ENCODE measurements around the gene ATP2B2. TPM values are rescaled to one million over a fixed set of nuclear protein-coding genes. Genes with fewer than 3 reads are reported as not detected.
A peak's percentile ranks its signal among the peaks of the same experiment; 100 is the strongest.

ATP2B2 gene
- total and polyA plus RNA-seq, 2 donors from 2014 or later = 0.19 to 0.22 TPM

DNA sequence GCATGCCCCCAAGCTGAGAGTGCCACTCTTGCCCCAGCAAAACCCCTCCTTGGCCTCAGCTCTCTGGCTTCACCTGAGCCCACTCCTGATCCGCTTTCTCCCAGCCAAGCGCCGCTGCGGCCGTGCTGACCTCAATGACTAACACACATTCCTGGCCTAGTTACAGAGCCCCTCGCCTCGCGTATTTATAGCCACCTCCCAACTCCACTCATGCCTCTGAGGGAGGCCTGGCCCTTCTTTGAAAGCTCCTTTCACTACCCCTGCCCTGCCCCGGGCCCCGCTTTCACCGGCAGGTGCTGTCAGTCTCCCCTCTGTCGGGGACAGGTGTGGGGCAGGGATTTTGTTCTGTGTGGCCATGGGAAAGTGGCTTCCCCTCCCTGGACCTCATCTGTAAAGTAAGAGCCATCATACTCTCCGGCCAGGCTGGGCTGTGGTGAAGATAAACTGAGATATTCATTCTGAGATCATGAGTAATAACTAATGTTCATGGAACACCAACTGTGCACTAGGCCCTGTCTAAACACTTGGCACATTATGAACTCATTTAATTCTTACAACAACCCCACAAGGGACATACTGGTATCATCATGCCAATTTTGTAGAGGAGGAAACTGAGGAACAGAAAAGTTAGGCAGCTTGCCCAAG, 13.2 kb upstream of the ATP2B2 start:
- Histone ChIP-seq H3K9ac (ENCODE audit: low read length in 3 of 3) (no peak overlapping the region), H3K4me1 (ENCODE audit: control insufficient read depth in 2 of 3, insufficient read depth in 2 of 3, low read depth in 1 of 3, low read length in 3 of 3) (no peaks in the 10 kb centered on the region), H3K9me3 (ENCODE audit: control insufficient read depth in 2 of 3, insufficient read depth in 1 of 3, low read length in 3 of 3) (no peaks in the 10 kb centered on the region), H3K36me3 (ENCODE audit: control insufficient read depth in 2 of 3, insufficient read depth in 3 of 3, low read length in 3 of 3) (no peaks in the 10 kb centered on the region), H3K4me3 (ENCODE audit: low read length in 3 of 3) (no peak overlapping the region), H3K27ac (ENCODE audit: low read depth in 2 of 2, low read length in 2 of 2) (no peak overlapping the region), H3K27me3 (ENCODE audit: control insufficient read depth, insufficient read depth, low read length) (no peaks in the 10 kb centered on the region)
- intact Hi-C loops (cut with DNase I) = no loop called here
- no peak for FAIRE-seq
- TF ChIP-seq, protein P1, sequence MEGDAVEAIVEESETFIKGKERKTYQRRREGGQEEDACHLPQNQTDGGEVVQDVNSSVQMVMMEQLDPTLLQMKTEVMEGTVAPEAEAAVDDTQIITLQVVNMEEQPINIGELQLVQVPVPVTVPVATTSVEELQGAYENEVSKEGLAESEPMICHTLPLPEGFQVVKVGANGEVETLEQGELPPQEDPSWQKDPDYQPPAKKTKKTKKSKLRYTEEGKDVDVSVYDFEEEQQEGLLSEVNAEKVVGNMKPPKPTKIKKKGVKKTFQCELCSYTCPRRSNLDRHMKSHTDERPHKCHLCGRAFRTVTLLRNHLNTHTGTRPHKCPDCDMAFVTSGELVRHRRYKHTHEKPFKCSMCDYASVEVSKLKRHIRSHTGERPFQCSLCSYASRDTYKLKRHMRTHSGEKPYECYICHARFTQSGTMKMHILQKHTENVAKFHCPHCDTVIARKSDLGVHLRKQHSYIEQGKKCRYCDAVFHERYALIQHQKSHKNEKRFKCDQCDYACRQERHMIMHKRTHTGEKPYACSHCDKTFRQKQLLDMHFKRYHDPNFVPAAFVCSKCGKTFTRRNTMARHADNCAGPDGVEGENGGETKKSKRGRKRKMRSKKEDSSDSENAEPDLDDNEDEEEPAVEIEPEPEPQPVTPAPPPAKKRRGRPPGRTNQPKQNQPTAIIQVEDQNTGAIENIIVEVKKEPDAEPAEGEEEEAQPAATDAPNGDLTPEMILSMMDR (IDR thresholded peaks at IDR 0.05; ENCODE audit: borderline replicate concordance, extremely low read depth, insufficient read depth) = no peak
- DNase-seq = peak in 2 of 5 donors; percentile 15 to 58

DNA sequence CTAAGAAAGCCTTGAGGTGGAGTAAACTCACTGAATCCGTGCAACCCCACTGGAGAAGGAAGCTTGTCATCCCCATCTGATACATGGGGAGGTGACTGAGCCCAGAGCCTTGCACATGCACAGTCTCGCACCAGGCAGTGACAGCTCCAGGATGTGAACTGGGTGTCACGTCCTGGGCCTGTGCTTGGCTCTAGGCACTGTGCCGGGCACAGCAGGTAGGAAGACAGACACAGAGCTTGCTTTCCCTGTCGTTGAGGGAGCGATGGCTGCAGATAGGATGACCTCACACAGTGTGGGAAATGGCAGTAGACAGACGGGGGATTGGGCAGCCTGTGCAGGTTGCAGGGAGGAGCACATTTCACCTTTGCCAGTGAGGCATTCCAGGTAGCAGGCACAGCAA, 12.2 kb upstream of the ATP2B2 start:
- H3K9ac ChIP-seq (ENCODE audit: low read length in 3 of 3) = no peak overlapping the region
- intact Hi-C loops (cut with DNase I) = no loop called here
- TF ChIP-seq, protein P1 (IDR thresholded peaks at IDR 0.05; ENCODE audit: borderline replicate concordance, extremely low read depth, insufficient read depth) = no peak
- FAIRE-seq (no peak), DNase-seq (peak in 2 of 5 donors; percentile 10 to 15)
- no peaks in the 10 kb centered on the region for H3K4me1 ChIP-seq (ENCODE audit: control insufficient read depth in 2 of 3, insufficient read depth in 2 of 3, low read depth in 1 of 3, low read length in 3 of 3)
- no peak overlapping the region for H3K4me3 ChIP-seq (ENCODE audit: low read length in 3 of 3)
- no peaks in the 10 kb centered on the region for H3K27me3 ChIP-seq (ENCODE audit: control insufficient read depth, insufficient read depth, low read length)
- no peaks in the 10 kb centered on the region for H3K9me3 ChIP-seq (ENCODE audit: control insufficient read depth in 2 of 3, insufficient read depth in 1 of 3, low read length in 3 of 3)
- no peaks in the 10 kb centered on the region for H3K36me3 ChIP-seq (ENCODE audit: control insufficient read depth in 2 of 3, insufficient read depth in 3 of 3, low read length in 3 of 3)
- no peak overlapping the region for H3K27ac ChIP-seq (ENCODE audit: low read depth in 2 of 2, low read length in 2 of 2)

GRCh38 chr3:10516544-10517452, 11.4 kb upstream of the ATP2B2 start:
- DNase-seq (peak in 2 of 5 donors; percentile 22 to 57), FAIRE-seq (no peak)
- no peak overlapping the region for H3K4me3 ChIP-seq (ENCODE audit: low read length in 3 of 3)
- TF ChIP-seq, protein P1 (IDR thresholded peaks at IDR 0.05; ENCODE audit: borderline replicate concordance, extremely low read depth, insufficient read depth) = no peak
- intact Hi-C loops (cut with DNase I) = no loop called here
- no peak overlapping the region for H3K9ac ChIP-seq (ENCODE audit: low read length in 3 of 3)
- H3K4me1 ChIP-seq (ENCODE audit: control insufficient read depth in 2 of 3, insufficient read depth in 2 of 3, low read depth in 1 of 3, low read length in 3 of 3) = no peaks in the 10 kb centered on the region
- no peaks in the 10 kb centered on the region for H3K9me3 ChIP-seq (ENCODE audit: control insufficient read depth in 2 of 3, insufficient read depth in 1 of 3, low read length in 3 of 3)
- H3K27me3 ChIP-seq (ENCODE audit: control insufficient read depth, insufficient read depth, low read length) = no peaks in the 10 kb centered on the region
- no peak overlapping the region for H3K27ac ChIP-seq (ENCODE audit: low read depth in 2 of 2, low read length in 2 of 2)
- no peaks in the 10 kb centered on the region for H3K36me3 ChIP-seq (ENCODE audit: control insufficient read depth in 2 of 3, insufficient read depth in 3 of 3, low read length in 3 of 3)

Measured in kidney (tissue), 14 donors.